HepG2 (cell line): Measurements from ENCODE around the gene IFT43. TPM values are rescaled to one million over a fixed set of nuclear protein-coding genes. Genes with fewer than 3 reads are reported as not detected.

Experiments
- ATAC-seq: fragments of 200-7000 bp; cut with Tn5 transposase; 3 replicates; pipeline ENCODE4 v1.9.1; 2020; ENCODE audit warnings: mild to moderate bottlenecking, moderate library complexity
- BruUV-seq: library from RNA; stranded (reverse); fragments of 400-500 nt; replicated peaks from 2 replicates; lab custom pipeline; 2021; lab: Mats Ljungman, UMichigan
- CTCF ChIA-PET: fragments of 300-600 bp; formaldehyde crosslinking; extraction: SDS; loops from one replicate; lab custom pipeline; 2021; ENCODE audit warnings: low total read pairs, inconsistent platforms, low intra/inter-chr PET ratio; lab: Yijun Ruan, JAX
- POLR2A ChIA-PET: fragments of 350-600 bp; sonication (Branson Sonifier 250); formaldehyde crosslinking; loops from one replicate; lab custom pipeline; 2020; ENCODE audit warnings: antibody characterized with exemption, inconsistent platforms; lab: Yijun Ruan, JAX
- DNase-seq: peaks from one replicate; pipeline ENCODE4 v3.0.0-alpha.2; 2015; ENCODE audit warnings: low spot score
- FAIRE-seq: peaks from 3 replicates; lab custom pipeline; 2011; peaks lifted over from hg19 to GRCh38; lab: Jason Lieb, UNC
- H2AFZ ChIP-seq: one replicate; pipeline ENCODE4 v1.6.1; 2011; ENCODE audit warnings: low read length, inconsistent platforms
- H3K27ac ChIP-seq: fragments of 300-600 bp; 3 replicates; pipeline ENCODE4 v1.8.0; 2011; ENCODE audit warnings: mixed run types, mild to moderate bottlenecking, mixed read lengths, low read length, inconsistent platforms; ENCODE audit not compliant: insufficient read depth; ENCODE audit errors: extremely low read length
- H3K27me3 ChIP-seq, 2 experiments: fragments of 200-600 bp in 1 of 2; 2 replicates in 1 of 2; 3 replicates in 1 of 2; pipeline versions ENCODE4 v1.6.0 to v1.8.0; 2011; ENCODE audit warnings: low read length in 2 of 2, mild to moderate bottlenecking in 2 of 2, moderate library complexity in 2 of 2, inconsistent platforms in 1 of 2; ENCODE audit not compliant: insufficient read depth in 2 of 2, control insufficient read depth in 1 of 2
- H3K36me3 ChIP-seq, 2 experiments: fragments of 200-600 bp in 1 of 2; replicated peaks in 1 of 2; 2 replicates in 1 of 2; 3 replicates in 1 of 2; pipeline versions ENCODE4 v1.5.1 to v1.8.0; 2011; ENCODE audit warnings: low read length in 2 of 2, inconsistent platforms in 1 of 2; ENCODE audit not compliant: insufficient read depth in 2 of 2, control insufficient read depth in 1 of 2
- H3K4me1 ChIP-seq: 2 replicates; pipeline ENCODE4 v1.5.1; 2012; ENCODE audit warnings: low read length, inconsistent platforms; ENCODE audit not compliant: insufficient read depth
- H3K4me2 ChIP-seq: 2 replicates; pipeline ENCODE4 v1.6.0; 2011; ENCODE audit warnings: low read depth, low read length, inconsistent platforms
- H3K4me3 ChIP-seq, 3 experiments: fragments of 200-600 bp in 1 of 3; sonication (generic), shearing (Covaris generic) in 1 of 3; replicated peaks in 1 of 3; 2 replicates each; pipeline ENCODE4 v1.5.1; 2011 to 2016; ENCODE audit warnings: low read length in 3 of 3, inconsistent platforms in 2 of 3, low read depth in 2 of 3, mild to moderate bottlenecking in 2 of 3, control low read depth in 1 of 3, mixed read lengths in 1 of 3; ENCODE audit not compliant: insufficient read depth in 1 of 3
- H3K79me2 ChIP-seq: one replicate; pipeline ENCODE4 v1.6.1; 2011; ENCODE audit warnings: low read length, inconsistent platforms; ENCODE audit not compliant: insufficient read depth
- H3K9ac ChIP-seq: 2 replicates; pipeline ENCODE4 v1.6.0; 2011; ENCODE audit warnings: mild to moderate bottlenecking, low read depth, low read length, inconsistent platforms; ENCODE audit not compliant: insufficient read depth
- H3K9me3 ChIP-seq: 2 replicates; pipeline ENCODE4 v1.5.1; 2012; ENCODE audit warnings: mild to moderate bottlenecking, low read length
- H4K20me1 ChIP-seq: 2 replicates; pipeline ENCODE4 v1.6.0; 2011; ENCODE audit warnings: inconsistent platforms, mild to moderate bottlenecking, low read length, moderate library complexity; ENCODE audit not compliant: insufficient read depth
- BCLAF1 ChIP-seq: fragments of 450-650 bp; IDR thresholded peaks from 2 replicates; pipeline ENCODE4 v1.6.1; 2017; ENCODE audit warnings: mild to moderate bottlenecking
- GATA4 ChIP-seq: sonication (generic); IDR thresholded peaks from 2 replicates; pipeline ENCODE4 v1.6.1; 2016; ENCODE audit warnings: antibody characterized with exemption, low read depth, borderline replicate concordance
- RERE ChIP-seq: IDR thresholded peaks from 2 replicates; pipeline ENCODE4 v1.6.1; 2016; ENCODE audit warnings: low read depth, missing genetic modification reagents, missing compliant biosample characterization
- SMARCE1 ChIP-seq: fragments of 450-650 bp; IDR thresholded peaks from 2 replicates; pipeline ENCODE4 v1.6.1; 2017; ENCODE audit warnings: borderline replicate concordance
- TRIM22 ChIP-seq: fragments of 450-650 bp; IDR thresholded peaks from 2 replicates; pipeline ENCODE4 v1.6.1; 2017
- ZBTB38 ChIP-seq: sonication (generic); formaldehyde crosslinking; IDR thresholded peaks from 2 replicates; pipeline ENCODE4 v1.5.1; 2020; ENCODE audit warnings: mild to moderate bottlenecking, missing genetic modification reagents
- ZNF180 ChIP-seq: sonication (generic); formaldehyde crosslinking; IDR thresholded peaks from 2 replicates; pipeline ENCODE4 v1.4.0; 2020; ENCODE audit warnings: low read depth, missing genetic modification reagents, borderline replicate concordance
- ZNF20 ChIP-seq: sonication (generic); formaldehyde crosslinking; IDR thresholded peaks from 2 replicates; pipeline ENCODE4 v1.4.0; 2020; ENCODE audit warnings: mild to moderate bottlenecking, moderate library complexity, missing genetic modification reagents
- ZNF850 ChIP-seq: sonication (generic); formaldehyde crosslinking; conservative IDR thresholded peaks from 2 replicates; pipeline ENCODE4 v1.9.0; 2021; ENCODE audit warnings: mild to moderate bottlenecking, missing genetic modification reagents
- WGBS: methylation state at CpG from one replicate; pipeline ENCODE4 v1.1.6; 2017; ENCODE audit warnings: low lambda C conversion rate; 5-methylcytosine and 5-hydroxymethylcytosine counted together
- in situ Hi-C: cut with HindIII; loops from 2 replicates; pipeline ENCODE4 v1.10.0; 2017; ENCODE audit warnings: low pct_unique_long_range_greater_than_20kb; ENCODE audit not compliant: extremely low pct_ligation_motif_present
- intact Hi-C: fragments of 100-400 bp; cut with micrococcal nuclease; formaldehyde crosslinking; loops from one replicate; pipeline ENCODE4 v1.10.0; 2022; ENCODE audit not compliant: unreplicated experiment
- polyA plus RNA-seq, 8 experiments: library from polyadenylated mRNA; depleted of rRNA in 3 of 8; stranded (reverse) in 7 of 8; unstranded in 1 of 8; fragments of >200 nt; fragmentation: Illumina TruSeq in 4 of 8; extraction: Trizol in 4 of 8; gene quantifications; 2 replicates each; pipeline versions ENCODE4 v1.2.1 to v1.2.3, GENCODE V29; 2011 to 2016; ENCODE audit warnings: low read depth in 4 of 8, missing spikeins in 1 of 8, mixed read lengths in 1 of 8; ENCODE audit not compliant: insufficient read depth in 1 of 8
- total RNA-seq, 5 experiments: library from RNA; depleted of rRNA; stranded (reverse); fragments of >200 nt; fragmentation: Illumina TruSeq; extraction: Trizol; gene quantifications; 2 replicates each; pipeline ENCODE4 v1.2.3, GENCODE V29; 2016; ENCODE audit warnings: low read depth in 1 of 5

IFT43 gene
- total and polyA plus RNA-seq, 2 of the 13 experiments (the other 11 are each of a cell fraction or from before 2014, with no cell fraction given) = 0.15 to 0.55 TPM

GRCh38 chr14:76113691-76114090, 128.1 kb downstream of the IFT43 start:
- DNase-seq (no peak), FAIRE-seq (no peak), ATAC-seq (no peak)
- no TSS peak for BruUV-seq
- H3K4me2 ChIP-seq = no peak overlapping the region
- POLR2A ChIA-PET = no interaction called here
- H3K27ac ChIP-seq = no peak overlapping the region
- H3K9me3 ChIP-seq = no peaks in the 10 kb centered on the region
- no peak for TF ChIP-seq GATA4
- TF ChIP-seq ZNF180 (CRISPR knock-in tag) = no peak
- no peak for TF ChIP-seq ZBTB38 (CRISPR knock-in tag)
- intact Hi-C loops = no loop called here
- WGBS = 29% methylated on average over 7 of the region's 8 CpGs
- H3K79me2 ChIP-seq = no peaks in the 10 kb centered on the region
- no peak overlapping the region for H3K4me3 ChIP-seq
- H3K9ac ChIP-seq = no peak overlapping the region
- no peaks in the 10 kb centered on the region for H4K20me1 ChIP-seq
- peaks cover 40% of the 10 kb centered on the region for H3K4me1 ChIP-seq
- CTCF ChIA-PET = no interaction called here
- in situ Hi-C loops = no loop called here
- H2AFZ ChIP-seq = no peak overlapping the region
- peaks cover 0 to 36% of the 10 kb centered on the region in 2 experiments; a peak in 3 of 5 replicates for H3K27me3 ChIP-seq
- no peaks in the 10 kb centered on the region for H3K36me3 ChIP-seq

- DNase-seq = no peak
- Histone ChIP-seq H3K79me2 (no peaks in the 10 kb centered on the region), H4K20me1 (no peaks in the 10 kb centered on the region), H3K27ac (no peak overlapping the region), H3K9ac (no peak overlapping the region), H3K27me3 (peaks cover 0 to 32% of the 10 kb centered on the region in 2 experiments; a peak in 3 of 5 replicates), H2AFZ (no peak overlapping the region), H3K4me1 (peaks cover 35% of the 10 kb centered on the region), H3K9me3 (no peaks in the 10 kb centered on the region), H3K4me2 (no peak overlapping the region), H3K36me3 (no peaks in the 10 kb centered on the region), H3K4me3 (no peak overlapping the region)
- POLR2A ChIA-PET = no interaction called here
- intact Hi-C loops = no loop called here
- CTCF ChIA-PET = no interaction called here
- no peak for ATAC-seq
- no TSS peak for BruUV-seq
- in situ Hi-C loops = no loop called here
- 0% methylated on average over 2 of the region's 2 CpGs for WGBS
- FAIRE-seq = no peak
- no peak for TF ChIP-seq ZNF850 (CRISPR knock-in tag)
- TF ChIP-seq BCLAF1 = no peak
- no peak for TF ChIP-seq SMARCE1
- TF ChIP-seq ZNF20 = no peak
- TF ChIP-seq TRIM22 = no peak
- no peak for TF ChIP-seq RERE (CRISPR knock-in tag)
These were observed 129.5 kb downstream of the IFT43 start for GRCh38 chr14:76115010-76115422.
